GM12878 (cell line): ENCODE data around the gene OR2T11. TPM values are rescaled to one million over a fixed set of nuclear protein-coding genes. Genes with fewer than 3 reads are reported as not detected.

Experiments
- ATAC-seq: fragments of 200-7000 bp; cut with Tn5 transposase; 3 replicates; pipeline ENCODE4 v1.9.1; 2020; ENCODE audit warnings: mild to moderate bottlenecking, moderate library complexity
- BruUV-seq: library from RNA; stranded (reverse); fragments of 400-500 nt; replicated peaks from 2 replicates; lab custom pipeline; 2021; lab: Mats Ljungman, UMichigan
- CTCF ChIA-PET: fragments of 300-600 bp; sonication (Branson Sonifier 250); formaldehyde crosslinking; extraction: SDS; loops from one replicate; lab custom pipeline; 2021; ENCODE audit warnings: inconsistent platforms; lab: Yijun Ruan, JAX
- POLR2A ChIA-PET: fragments of 350-600 bp; formaldehyde crosslinking; extraction: SDS; loops from one replicate; lab custom pipeline; 2021; ENCODE audit warnings: inconsistent platforms; lab: Charles Lee
- RAD21 ChIA-PET: fragments of 300-600 bp; sonication (Branson Sonifier 250); formaldehyde crosslinking; loops from one replicate; lab custom pipeline; 2023; ENCODE audit warnings: antibody characterized with exemption; ENCODE audit not compliant: unreplicated experiment; lab: Charles Lee
- SMC1A ChIA-PET: fragments of 300-600 bp; sonication (Branson Sonifier 250); formaldehyde crosslinking; loops from one replicate; lab custom pipeline; 2023; ENCODE audit not compliant: unreplicated experiment, uncharacterized antibody; lab: Charles Lee
- DNase-seq: peaks from one replicate; pipeline ENCODE4 v3.0.0-alpha.2; 2011; ENCODE audit warnings: low read depth, low spot score
- FAIRE-seq: peaks from 3 replicates; lab custom pipeline; 2011; peaks lifted over from hg19 to GRCh38; lab: Jason Lieb, UNC
- H2AFZ ChIP-seq: 2 replicates; pipeline ENCODE4 v1.6.0; 2011; ENCODE audit warnings: low read depth, low read length, control low read depth; ENCODE audit not compliant: control insufficient read depth
- H3K27ac ChIP-seq: 2 replicates; pipeline ENCODE4 v1.5.1; 2011; ENCODE audit warnings: control low read depth; ENCODE audit not compliant: control insufficient read depth, insufficient read depth
- H3K27me3 ChIP-seq, 2 experiments: replicated peaks in 1 of 2; 2 replicates each; pipeline versions ENCODE4 v1.6.0 to v1.6.1; 2011; ENCODE audit warnings: low read length in 1 of 2; ENCODE audit not compliant: control insufficient read depth in 2 of 2, insufficient read depth in 2 of 2
- H3K36me3 ChIP-seq, 2 experiments: 2 replicates each; pipeline ENCODE4 v1.5.1; 2011; ENCODE audit warnings: low read length in 1 of 2; ENCODE audit not compliant: control insufficient read depth in 2 of 2, insufficient read depth in 2 of 2
- H3K4me1 ChIP-seq: 2 replicates; pipeline ENCODE4 v1.6.1; 2011; ENCODE audit warnings: mild to moderate bottlenecking, low read length, moderate library complexity, mixed read lengths; ENCODE audit not compliant: control insufficient read depth, insufficient read depth
- H3K4me2 ChIP-seq: 2 replicates; pipeline ENCODE4 v1.6.0; 2011; ENCODE audit warnings: control low read depth; ENCODE audit not compliant: control insufficient read depth, insufficient read depth
- H3K4me3 ChIP-seq: fragments of 200-600 bp; sonication (generic); 2 replicates; pipeline ENCODE4 v1.5.1; 2016
- H3K79me2 ChIP-seq: 2 replicates; pipeline ENCODE4 v1.6.0; 2011; ENCODE audit warnings: low read length; ENCODE audit not compliant: control insufficient read depth, insufficient read depth
- H3K9ac ChIP-seq: 2 replicates; pipeline ENCODE4 v1.8.0; 2011; ENCODE audit warnings: low read length, control low read depth, mixed read lengths; ENCODE audit not compliant: control insufficient read depth, insufficient read depth
- H3K9me3 ChIP-seq: replicated peaks from 3 replicates; pipeline ENCODE4 v1.5.1; 2011; ENCODE audit warnings: mild to moderate bottlenecking, low read length; ENCODE audit not compliant: control insufficient read depth, insufficient read depth
- H4K20me1 ChIP-seq: 2 replicates; pipeline ENCODE4 v1.6.0; 2011; ENCODE audit not compliant: control insufficient read depth, insufficient read depth
- GATAD2B ChIP-seq: fragments of 450-650 bp; conservative IDR thresholded peaks from 2 replicates; pipeline ENCODE4 v1.6.1; 2017; ENCODE audit warnings: low read depth, mild to moderate bottlenecking, moderate library complexity
- IRF4 ChIP-seq: IDR thresholded peaks from 2 replicates; pipeline ENCODE4 v1.6.1; 2011; ENCODE audit warnings: low read depth, low read length
- NFYB ChIP-seq: IDR thresholded peaks from 2 replicates; pipeline ENCODE4 v1.6.1; 2011; ENCODE audit warnings: low read depth, mild to moderate bottlenecking, low read length, improper control_type of control experiment, moderate library complexity; ENCODE audit not compliant: insufficient read depth
- NR2C2 ChIP-seq: IDR thresholded peaks from 2 replicates; pipeline ENCODE4 v1.6.1; 2011; ENCODE audit warnings: borderline replicate concordance, low read depth; ENCODE audit not compliant: control insufficient read depth, insufficient read length
- RELA ChIP-seq: fragments of 450-650 bp; IDR thresholded peaks from 2 replicates; pipeline ENCODE4 v1.8.0; 2014; ENCODE audit warnings: borderline replicate concordance; ENCODE audit not compliant: partially characterized antibody
- ZNF207 ChIP-seq: fragments of 450-650 bp; IDR thresholded peaks from 2 replicates; pipeline ENCODE4 v1.6.1; 2014; ENCODE audit warnings: antibody characterized with exemption, mild to moderate bottlenecking, borderline replicate concordance
- ZNF217 ChIP-seq: fragments of 450-650 bp; IDR thresholded peaks from 2 replicates; pipeline ENCODE4 v1.6.1; 2017; ENCODE audit warnings: antibody characterized with exemption, mild to moderate bottlenecking
- ZNF622 ChIP-seq: fragments of 450-650 bp; IDR thresholded peaks from 2 replicates; pipeline ENCODE4 v1.6.1; 2017; ENCODE audit warnings: mild to moderate bottlenecking, inconsistent platforms
- WGBS: methylation state at CpG from one replicate; pipeline ENCODE4 v1.1.6; 2016; ENCODE audit warnings: low lambda C conversion rate; ENCODE audit not compliant: insufficient replicate concordance, insufficient coverage; ENCODE audit errors: missing lambda C conversion rate; 5-methylcytosine and 5-hydroxymethylcytosine counted together
- in situ Hi-C: fragments of 300-500 bp; cut with MboI; formaldehyde crosslinking; loops from 9 replicates; pipeline ENCODE4 v1.14.3; 2018; ENCODE audit warnings: mixed read lengths
- intact Hi-C: fragments of 100-400 bp; cut with micrococcal nuclease; formaldehyde crosslinking; loops from one replicate; pipeline ENCODE4 v1.14.2; 2022; ENCODE audit not compliant: unreplicated experiment
- polyA plus RNA-seq, 11 experiments: library from polyadenylated mRNA; depleted of rRNA in 4 of 11; unstranded in 6 of 11; stranded (reverse) in 5 of 11; fragments of >200 nt; fragmentation: Nextera tagmentation in 4 of 11; fragmentation: Illumina TruSeq in 1 of 11; extraction: Ambion mirVana in 4 of 11; extraction: Trizol in 1 of 11; gene quantifications; 1 replicate in 1 of 11; 2 replicates in 10 of 11; pipeline versions ENCODE4 v1.2.1 to v1.2.3, GENCODE V29; 2011 to 2016; ENCODE audit warnings: inconsistent platforms in 2 of 11, missing spikeins in 2 of 11, low read depth in 1 of 11
- total RNA-seq, 4 experiments: library from RNA; depleted of rRNA in 3 of 4; stranded (reverse); fragments of >200 nt in 3 of 4; fragmentation: Illumina TruSeq in 1 of 4; extraction: Trizol in 1 of 4; gene quantifications; 2 replicates each; pipeline versions ENCODE4 v1.2.1 to v1.2.3, GENCODE V29; 2013 to 2021
- TF ChIP-seq, protein P1 (sequence below): IDR thresholded peaks from 2 replicates; pipeline ENCODE4 v1.6.1; 2011; ENCODE audit warnings: low read depth, mild to moderate bottlenecking, low read length, moderate library complexity, borderline replicate concordance; ENCODE audit errors: extremely low read depth
- TF ChIP-seq, protein P2 (sequence below): fragments of 450-650 bp; formaldehyde crosslinking; IDR thresholded peaks from 2 replicates; pipeline ENCODE4 v1.4.0; 2020; ENCODE audit warnings: mild to moderate bottlenecking, moderate library complexity
- TF ChIP-seq, protein P3 (sequence below): fragments of 450-650 bp; IDR thresholded peaks from 2 replicates; pipeline ENCODE4 v1.6.1; 2017; ENCODE audit warnings: borderline replicate concordance
- TF ChIP-seq, protein P4 (sequence below): IDR thresholded peaks from 2 replicates; pipeline ENCODE4 v1.6.1; 2012; ENCODE audit warnings: low read depth, low read length, improper control_type of control experiment
- TF ChIP-seq, protein P5 (sequence below): fragments of 450-650 bp; formaldehyde crosslinking; IDR thresholded peaks from 2 replicates; pipeline ENCODE4 v1.4.0; 2022; ENCODE audit warnings: mild to moderate bottlenecking, moderate library complexity

OR2T11 gene
- total and polyA plus RNA-seq, 10 of the 15 experiments (the other 5 are each of a cell fraction or from before 2014, with no cell fraction given), result not detected

DNA sequence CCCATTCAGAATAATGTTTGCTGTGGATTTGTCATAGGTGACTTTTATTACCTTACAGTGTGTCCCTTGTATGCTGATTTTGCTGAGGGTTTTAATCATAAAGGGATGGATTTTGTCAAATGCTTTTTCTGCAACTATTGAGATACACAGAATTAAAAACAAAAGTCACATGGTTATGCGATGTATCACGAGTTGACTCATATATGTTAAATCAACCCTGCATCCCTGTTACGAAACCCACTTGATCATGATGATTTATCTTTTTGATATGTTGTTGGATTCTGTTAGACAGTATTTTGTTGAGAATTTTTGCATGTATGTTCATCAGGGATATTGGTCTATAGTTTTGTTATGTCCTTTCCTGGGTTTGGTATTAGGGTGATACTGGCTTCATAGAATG, 49.6 kb downstream of the OR2T11 start (continued):
- TF ChIP-seq, protein P1, sequence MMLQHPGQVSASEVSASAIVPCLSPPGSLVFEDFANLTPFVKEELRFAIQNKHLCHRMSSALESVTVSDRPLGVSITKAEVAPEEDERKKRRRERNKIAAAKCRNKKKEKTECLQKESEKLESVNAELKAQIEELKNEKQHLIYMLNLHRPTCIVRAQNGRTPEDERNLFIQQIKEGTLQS, result no peak
- no peak for TF ChIP-seq GATAD2B
- no peak for TF ChIP-seq ZNF207
- TF ChIP-seq NR2C2, result no peak
- TF ChIP-seq RELA, result no peak

DNA sequence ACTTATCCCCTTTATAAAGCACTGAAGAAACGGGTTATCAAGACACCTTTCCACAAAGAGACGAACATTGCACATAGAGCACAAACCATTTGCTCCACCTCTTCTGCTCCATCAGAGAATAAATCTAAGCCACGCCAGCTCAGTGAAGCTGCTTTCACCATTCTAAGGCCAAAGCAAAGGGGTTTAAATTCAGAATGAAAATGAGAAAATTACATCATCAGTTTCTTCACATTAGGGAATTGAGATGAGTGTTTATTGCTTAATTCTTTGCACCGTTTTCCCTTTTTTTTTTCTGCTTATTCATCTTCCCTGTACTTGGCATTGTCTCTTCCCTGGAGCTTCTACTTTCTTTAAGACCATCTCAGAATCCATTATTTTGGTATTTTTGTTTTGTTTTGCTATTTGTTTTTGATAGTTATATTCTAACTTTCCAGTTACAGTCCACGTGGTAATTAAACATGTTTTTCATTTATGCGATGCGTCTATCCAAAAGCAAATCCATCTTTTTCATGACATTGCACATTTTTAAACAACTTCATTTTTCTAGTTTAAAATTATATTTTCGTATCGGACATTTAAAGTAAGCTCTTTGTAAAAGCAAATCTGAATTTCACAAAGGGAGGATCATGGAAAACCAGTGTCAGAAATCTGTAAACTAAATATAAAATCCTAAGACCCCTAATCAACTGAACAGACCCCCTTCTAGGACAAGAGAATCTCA, 58.5 kb downstream of the OR2T11 start:
- CTCF ChIA-PET, result no interaction called here
- TF ChIP-seq, protein P2, sequence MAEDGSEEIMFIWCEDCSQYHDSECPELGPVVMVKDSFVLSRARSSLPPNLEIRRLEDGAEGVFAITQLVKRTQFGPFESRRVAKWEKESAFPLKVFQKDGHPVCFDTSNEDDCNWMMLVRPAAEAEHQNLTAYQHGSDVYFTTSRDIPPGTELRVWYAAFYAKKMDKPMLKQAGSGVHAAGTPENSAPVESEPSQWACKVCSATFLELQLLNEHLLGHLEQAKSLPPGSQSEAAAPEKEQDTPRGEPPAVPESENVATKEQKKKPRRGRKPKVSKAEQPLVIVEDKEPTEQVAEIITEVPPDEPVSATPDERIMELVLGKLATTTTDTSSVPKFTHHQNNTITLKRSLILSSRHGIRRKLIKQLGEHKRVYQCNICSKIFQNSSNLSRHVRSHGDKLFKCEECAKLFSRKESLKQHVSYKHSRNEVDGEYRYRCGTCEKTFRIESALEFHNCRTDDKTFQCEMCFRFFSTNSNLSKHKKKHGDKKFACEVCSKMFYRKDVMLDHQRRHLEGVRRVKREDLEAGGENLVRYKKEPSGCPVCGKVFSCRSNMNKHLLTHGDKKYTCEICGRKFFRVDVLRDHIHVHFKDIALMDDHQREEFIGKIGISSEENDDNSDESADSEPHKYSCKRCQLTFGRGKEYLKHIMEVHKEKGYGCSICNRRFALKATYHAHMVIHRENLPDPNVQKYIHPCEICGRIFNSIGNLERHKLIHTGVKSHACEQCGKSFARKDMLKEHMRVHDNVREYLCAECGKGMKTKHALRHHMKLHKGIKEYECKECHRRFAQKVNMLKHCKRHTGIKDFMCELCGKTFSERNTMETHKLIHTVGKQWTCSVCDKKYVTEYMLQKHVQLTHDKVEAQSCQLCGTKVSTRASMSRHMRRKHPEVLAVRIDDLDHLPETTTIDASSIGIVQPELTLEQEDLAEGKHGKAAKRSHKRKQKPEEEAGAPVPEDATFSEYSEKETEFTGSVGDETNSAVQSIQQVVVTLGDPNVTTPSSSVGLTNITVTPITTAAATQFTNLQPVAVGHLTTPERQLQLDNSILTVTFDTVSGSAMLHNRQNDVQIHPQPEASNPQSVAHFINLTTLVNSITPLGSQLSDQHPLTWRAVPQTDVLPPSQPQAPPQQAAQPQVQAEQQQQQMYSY (CRISPR knock-in tag), result no peak
- TF ChIP-seq IRF4, result no peak
- TF ChIP-seq, protein P3, sequence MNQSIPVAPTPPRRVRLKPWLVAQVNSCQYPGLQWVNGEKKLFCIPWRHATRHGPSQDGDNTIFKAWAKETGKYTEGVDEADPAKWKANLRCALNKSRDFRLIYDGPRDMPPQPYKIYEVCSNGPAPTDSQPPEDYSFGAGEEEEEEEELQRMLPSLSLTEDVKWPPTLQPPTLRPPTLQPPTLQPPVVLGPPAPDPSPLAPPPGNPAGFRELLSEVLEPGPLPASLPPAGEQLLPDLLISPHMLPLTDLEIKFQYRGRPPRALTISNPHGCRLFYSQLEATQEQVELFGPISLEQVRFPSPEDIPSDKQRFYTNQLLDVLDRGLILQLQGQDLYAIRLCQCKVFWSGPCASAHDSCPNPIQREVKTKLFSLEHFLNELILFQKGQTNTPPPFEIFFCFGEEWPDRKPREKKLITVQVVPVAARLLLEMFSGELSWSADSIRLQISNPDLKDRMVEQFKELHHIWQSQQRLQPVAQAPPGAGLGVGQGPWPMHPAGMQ, result no peak
- TF ChIP-seq NFYB, result no peak
- TF ChIP-seq GATAD2B, result no peak
- TF ChIP-seq, protein P4, sequence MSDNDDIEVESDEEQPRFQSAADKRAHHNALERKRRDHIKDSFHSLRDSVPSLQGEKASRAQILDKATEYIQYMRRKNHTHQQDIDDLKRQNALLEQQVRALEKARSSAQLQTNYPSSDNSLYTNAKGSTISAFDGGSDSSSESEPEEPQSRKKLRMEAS, result no peak
- TF ChIP-seq, protein P5, sequence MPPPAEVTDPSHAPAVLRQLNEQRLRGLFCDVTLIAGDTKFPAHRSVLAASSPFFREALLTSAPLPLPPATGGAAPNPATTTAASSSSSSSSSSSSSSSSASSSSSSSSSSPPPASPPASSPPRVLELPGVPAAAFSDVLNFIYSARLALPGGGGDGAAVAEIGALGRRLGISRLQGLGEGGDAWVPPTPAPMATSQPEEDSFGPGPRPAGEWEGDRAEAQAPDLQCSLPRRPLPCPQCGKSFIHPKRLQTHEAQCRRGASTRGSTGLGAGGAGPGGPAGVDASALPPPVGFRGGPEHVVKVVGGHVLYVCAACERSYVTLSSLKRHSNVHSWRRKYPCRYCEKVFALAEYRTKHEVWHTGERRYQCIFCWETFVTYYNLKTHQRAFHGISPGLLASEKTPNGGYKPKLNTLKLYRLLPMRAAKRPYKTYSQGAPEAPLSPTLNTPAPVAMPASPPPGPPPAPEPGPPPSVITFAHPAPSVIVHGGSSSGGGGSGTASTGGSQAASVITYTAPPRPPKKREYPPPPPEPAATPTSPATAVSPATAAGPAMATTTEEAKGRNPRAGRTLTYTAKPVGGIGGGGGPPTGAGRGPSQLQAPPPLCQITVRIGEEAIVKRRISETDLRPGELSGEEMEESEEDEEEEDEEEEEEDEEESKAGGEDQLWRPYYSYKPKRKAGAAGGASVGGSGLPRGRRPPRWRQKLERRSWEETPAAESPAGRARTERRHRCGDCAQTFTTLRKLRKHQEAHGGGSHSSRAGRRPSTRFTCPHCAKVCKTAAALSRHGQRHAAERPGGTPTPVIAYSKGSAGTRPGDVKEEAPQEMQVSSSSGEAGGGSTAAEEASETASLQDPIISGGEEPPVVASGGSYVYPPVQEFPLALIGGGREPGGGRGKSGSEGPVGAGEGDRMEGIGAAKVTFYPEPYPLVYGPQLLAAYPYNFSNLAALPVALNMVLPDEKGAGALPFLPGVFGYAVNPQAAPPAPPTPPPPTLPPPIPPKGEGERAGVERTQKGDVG (CRISPR knock-in tag), result no peak
- no peak for TF ChIP-seq ZNF217
- no peak for TF ChIP-seq ZNF622

More for the DNA sequence above, 58.5 kb downstream of the OR2T11 start:
- Histone ChIP-seq H3K4me1 (no peaks in the 10 kb centered on the region), H3K9ac (no peak overlapping the region), H3K36me3 (no peaks in the 10 kb centered on the region), H3K27ac (no peak overlapping the region), H3K27me3 (no peaks in the 10 kb centered on the region), H3K4me3 (no peak overlapping the region), H3K79me2 (no peaks in the 10 kb centered on the region), H3K4me2 (no peak overlapping the region), H4K20me1 (no peaks in the 10 kb centered on the region), H2AFZ (no peak overlapping the region), H3K9me3 (no peaks in the 10 kb centered on the region)
- in situ Hi-C loops (no loop called here), intact Hi-C loops (no loop called here)
- WGBS, result no CpG with 5 or more reads among the region's 9 CpGs
- BruUV-seq, result no TSS peak
- DNase-seq (no peak), ATAC-seq (no peak), FAIRE-seq (no peak)
- ChIA-PET RAD21 (no interaction called here), SMC1A (no interaction called here), POLR2A (no interaction called here)
